GM19023 (cell line): ENCODE results near the gene LY6G6C.

Source experiments
- ATAC-seq: cut with Tn5 transposase; IDR thresholded peaks from one replicate; pipeline ENCODE4 v1.9.1; 2021; ENCODE audit warnings: mild to moderate bottlenecking, moderate library complexity; ENCODE audit not compliant: unreplicated experiment

The LY6G6C gene

GRCh38 chr6:31721351-31722020, at the start of gene LY6G6C:
TSS of gene LY6G6C (minus strand) at chr6:31721746. CDS start at chr6:31721679, 67 bp downstream.
- no peak for ATAC-seq

GRCh38 chr6:31770860-31771259, 49.3 kb upstream of the LY6G6C start:
- ATAC-seq, result no peak

- ATAC-seq, result no peak
Measured at GRCh38 chr6:31769684-31770371, 48.3 kb upstream of the LY6G6C start.

GRCh38 chr6:31768363-31769257, 47.1 kb upstream of the LY6G6C start:
- ATAC-seq, result no peak

GRCh38 chr6:31767096-31767645, 45.6 kb upstream of the LY6G6C start:
- ATAC-seq, result no peak

GRCh38 chr6:31765910-31766794, 44.6 kb upstream of the LY6G6C start:
- ATAC-seq, result no peak

GRCh38 chr6:31765559-31765909, 44.0 kb upstream of the LY6G6C start:
- ATAC-seq, result no peak

GRCh38 chr6:31764198-31764597, 42.7 kb upstream of the LY6G6C start:
- ATAC-seq, result no peak

- no peak for ATAC-seq
Measured at GRCh38 chr6:31763619-31763940, 42.0 kb upstream of the LY6G6C start.

- no peak for ATAC-seq
Measured at GRCh38 chr6:31762878-31763618, 41.5 kb upstream of the LY6G6C start.

GRCh38 chr6:31762356-31762755, 40.8 kb upstream of the LY6G6C start, which contains the start of gene SAPCD1:
TSS of gene SAPCD1 (plus strand) at chr6:31762656. CDS start at chr6:31763055, 399 bp downstream.
- no peak for ATAC-seq

GRCh38 chr6:31761343-31761742, 39.8 kb upstream of the LY6G6C start:
- ATAC-seq, result no peak

GRCh38 chr6:31760790-31761189, 39.2 kb upstream of the LY6G6C start:
- no peak for ATAC-seq

GRCh38 chr6:31758281-31758680, 36.7 kb upstream of the LY6G6C start:
- ATAC-seq, result no peak

- no peak for ATAC-seq
Measured at GRCh38 chr6:31752739-31753319, 31.3 kb upstream of the LY6G6C start.

- no peak for ATAC-seq
Measured at GRCh38 chr6:31750411-31751022, 29.0 kb upstream of the LY6G6C start.

- no peak for ATAC-seq
Measured at GRCh38 chr6:31749301-31750036, 27.9 kb upstream of the LY6G6C start.

- no peak for ATAC-seq
Measured at GRCh38 chr6:31744422-31744821, 22.9 kb upstream of the LY6G6C start.
